ENCODE results near the gene RGS11. TPM values are rescaled to one million over a fixed set of nuclear protein-coding genes. Genes with fewer than 3 reads are reported as not detected.

The RGS11 gene
- total and polyA plus RNA-seq, 4 donors, result 0.51 to 1.6 (median 0.77) TPM; not detected in 1

DNA sequence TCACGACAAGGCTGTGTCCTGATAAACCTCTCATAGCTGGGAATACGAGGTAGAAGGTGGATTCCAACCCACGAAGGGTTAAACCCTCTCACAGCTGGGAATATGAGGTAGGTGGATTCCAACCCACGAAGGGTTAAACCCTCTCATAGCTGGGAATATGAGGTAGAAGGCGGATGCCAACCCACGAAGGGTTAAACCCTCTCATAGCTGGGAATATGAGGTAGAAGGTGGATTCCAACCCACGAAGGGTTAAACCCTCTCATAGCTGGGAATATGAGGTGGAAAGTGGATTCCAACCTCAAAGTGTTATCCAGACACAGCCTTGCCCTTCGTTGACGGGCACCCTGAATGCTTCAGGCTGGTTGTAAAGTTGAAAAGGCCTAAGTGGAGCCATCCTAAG is 45.8 kb upstream of the RGS11 start:
- Histone ChIP-seq H3K9me3 (ENCODE audit: control insufficient read depth in 4 of 4, low read length in 3 of 4) (no peaks in the 10 kb centered on the region), H3K27ac (ENCODE audit: low read depth in 1 of 2, low read length in 2 of 2) (no peak overlapping the region), H3K4me1 (ENCODE audit: control insufficient read depth in 4 of 4, insufficient read depth in 4 of 4, low read length in 3 of 4) (peaks cover 0 to 3% (median under 1%) of the 10 kb centered on the region in 4 donors), H3K36me3 (ENCODE audit: control insufficient read depth in 4 of 4, insufficient read depth in 3 of 4, low read depth in 1 of 4, low read length in 3 of 4) (peaks cover 0 to 9% (median 1%) of the 10 kb centered on the region in 4 donors), H3K4me3 (ENCODE audit: low read depth in 1 of 3, low read length in 3 of 3) (no peak overlapping the region), H3K9ac (ENCODE audit: low read depth in 1 of 2, low read length in 2 of 2) (no peak overlapping the region), H3K27me3 (ENCODE audit: control insufficient read depth in 4 of 4, insufficient read depth in 4 of 4, low read length in 3 of 4) (no peaks in the 10 kb centered on the region)
- 81% methylated on average over 9 of the region's 9 CpGs for WGBS
- DNase-seq (ENCODE audit: low spot score), result no peak
- TF ChIP-seq RAD21 (IDR thresholded peaks at IDR 0.05), result no peak
- TF ChIP-seq FOXA1 (IDR thresholded peaks at IDR 0.05), result no peak
- TF ChIP-seq CTCF (IDR thresholded peaks at IDR 0.05; ENCODE audit: low read depth, low read length, missing input control), result no peak
- no peak for TF ChIP-seq ATF3 (IDR thresholded peaks at IDR 0.05)
- TF ChIP-seq EGR1 (IDR thresholded peaks at IDR 0.05; ENCODE audit: low read depth in 2 of 2), result no peak
- TF ChIP-seq ZBTB33 (IDR thresholded peaks at IDR 0.05), result no peak
- TF ChIP-seq YY1 (IDR thresholded peaks at IDR 0.05), result no peak
- TF ChIP-seq, protein P1, sequence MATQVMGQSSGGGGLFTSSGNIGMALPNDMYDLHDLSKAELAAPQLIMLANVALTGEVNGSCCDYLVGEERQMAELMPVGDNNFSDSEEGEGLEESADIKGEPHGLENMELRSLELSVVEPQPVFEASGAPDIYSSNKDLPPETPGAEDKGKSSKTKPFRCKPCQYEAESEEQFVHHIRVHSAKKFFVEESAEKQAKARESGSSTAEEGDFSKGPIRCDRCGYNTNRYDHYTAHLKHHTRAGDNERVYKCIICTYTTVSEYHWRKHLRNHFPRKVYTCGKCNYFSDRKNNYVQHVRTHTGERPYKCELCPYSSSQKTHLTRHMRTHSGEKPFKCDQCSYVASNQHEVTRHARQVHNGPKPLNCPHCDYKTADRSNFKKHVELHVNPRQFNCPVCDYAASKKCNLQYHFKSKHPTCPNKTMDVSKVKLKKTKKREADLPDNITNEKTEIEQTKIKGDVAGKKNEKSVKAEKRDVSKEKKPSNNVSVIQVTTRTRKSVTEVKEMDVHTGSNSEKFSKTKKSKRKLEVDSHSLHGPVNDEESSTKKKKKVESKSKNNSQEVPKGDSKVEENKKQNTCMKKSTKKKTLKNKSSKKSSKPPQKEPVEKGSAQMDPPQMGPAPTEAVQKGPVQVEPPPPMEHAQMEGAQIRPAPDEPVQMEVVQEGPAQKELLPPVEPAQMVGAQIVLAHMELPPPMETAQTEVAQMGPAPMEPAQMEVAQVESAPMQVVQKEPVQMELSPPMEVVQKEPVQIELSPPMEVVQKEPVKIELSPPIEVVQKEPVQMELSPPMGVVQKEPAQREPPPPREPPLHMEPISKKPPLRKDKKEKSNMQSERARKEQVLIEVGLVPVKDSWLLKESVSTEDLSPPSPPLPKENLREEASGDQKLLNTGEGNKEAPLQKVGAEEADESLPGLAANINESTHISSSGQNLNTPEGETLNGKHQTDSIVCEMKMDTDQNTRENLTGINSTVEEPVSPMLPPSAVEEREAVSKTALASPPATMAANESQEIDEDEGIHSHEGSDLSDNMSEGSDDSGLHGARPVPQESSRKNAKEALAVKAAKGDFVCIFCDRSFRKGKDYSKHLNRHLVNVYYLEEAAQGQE (IDR thresholded peaks at IDR 0.05), result no peak
- no peak for TF ChIP-seq MAX (IDR thresholded peaks at IDR 0.05)
- TF ChIP-seq RXRA (IDR thresholded peaks at IDR 0.05), result no peak
- TF ChIP-seq FOXA2 (IDR thresholded peaks at IDR 0.05), result no peak
- no peak for TF ChIP-seq TAF1 (conservative IDR thresholded peaks at IDR 0.05)
- no peak for TF ChIP-seq HNF4A (conservative IDR thresholded peaks at IDR 0.05)
- TF ChIP-seq SP1 (IDR thresholded peaks at IDR 0.05), result no peak

DNA sequence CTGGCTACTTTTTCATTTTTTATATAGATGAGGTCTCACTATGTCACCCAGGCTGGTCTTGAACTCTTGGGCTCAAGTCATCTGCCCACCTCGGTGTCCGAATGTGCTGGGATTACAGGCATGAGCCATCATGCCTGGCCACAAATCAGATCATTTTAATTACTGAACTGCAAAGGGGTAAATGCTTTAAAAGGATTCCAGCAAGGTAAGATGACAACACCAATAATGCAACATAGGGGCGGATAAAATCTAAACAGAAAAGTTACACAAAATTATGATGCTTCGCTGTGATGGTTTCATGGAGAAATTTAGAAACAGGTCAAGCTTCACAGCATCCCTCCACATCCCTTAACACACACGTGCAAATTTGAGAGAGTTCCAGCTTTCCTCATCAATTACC is 44.5 kb upstream of the RGS11 start:
- Histone ChIP-seq H3K9ac (ENCODE audit: low read depth in 1 of 2, low read length in 2 of 2) (no peak overlapping the region), H3K27ac (ENCODE audit: low read depth in 1 of 2, low read length in 2 of 2) (no peak overlapping the region), H3K27me3 (ENCODE audit: control insufficient read depth in 4 of 4, insufficient read depth in 4 of 4, low read length in 3 of 4) (no peaks in the 10 kb centered on the region), H3K4me1 (ENCODE audit: control insufficient read depth in 4 of 4, insufficient read depth in 4 of 4, low read length in 3 of 4) (peaks cover 0 to 2% (median under 1%) of the 10 kb centered on the region in 4 donors), H3K9me3 (ENCODE audit: control insufficient read depth in 4 of 4, low read length in 3 of 4) (no peaks in the 10 kb centered on the region), H3K4me3 (ENCODE audit: low read depth in 1 of 3, low read length in 3 of 3) (no peak overlapping the region), H3K36me3 (ENCODE audit: control insufficient read depth in 4 of 4, insufficient read depth in 3 of 4, low read depth in 1 of 4, low read length in 3 of 4) (peaks cover 0 to 9% (median 1%) of the 10 kb centered on the region in 4 donors)
- no peak for DNase-seq (ENCODE audit: low spot score)
- 85% methylated on average over 5 of the region's 5 CpGs for WGBS
- TF ChIP-seq TAF1 (conservative IDR thresholded peaks at IDR 0.05) (no peak), HNF4A (conservative IDR thresholded peaks at IDR 0.05) (no peak), FOXA2 (IDR thresholded peaks at IDR 0.05) (no peak), JUND (IDR thresholded peaks at IDR 0.05) (no peak), ATF3 (IDR thresholded peaks at IDR 0.05) (no peak), RAD21 (IDR thresholded peaks at IDR 0.05) (no peak), CTCF (IDR thresholded peaks at IDR 0.05; ENCODE audit: low read depth, low read length, missing input control) (no peak), MAX (IDR thresholded peaks at IDR 0.05) (no peak), FOXA1 (IDR thresholded peaks at IDR 0.05) (no peak), SP1 (IDR thresholded peaks at IDR 0.05) (no peak), GABPA (IDR thresholded peaks at IDR 0.05 in 1 of 2, conservative IDR thresholded peaks at IDR 0.05 in 1 of 2) (no peak)
- TF ChIP-seq, protein P1 (IDR thresholded peaks at IDR 0.05), result no peak

All from liver (tissue), 9 donors.